Measurements from ENCODE around the gene EXOC6. TPM values are rescaled to one million over a fixed set of nuclear protein-coding genes. Genes with fewer than 3 reads are reported as not detected.

The EXOC6 gene
- polyA plus RNA-seq, 1 donor (not counting 4 experiments of a cell fraction or from before 2014, with no cell fraction given) = 1.2 TPM

DNA sequence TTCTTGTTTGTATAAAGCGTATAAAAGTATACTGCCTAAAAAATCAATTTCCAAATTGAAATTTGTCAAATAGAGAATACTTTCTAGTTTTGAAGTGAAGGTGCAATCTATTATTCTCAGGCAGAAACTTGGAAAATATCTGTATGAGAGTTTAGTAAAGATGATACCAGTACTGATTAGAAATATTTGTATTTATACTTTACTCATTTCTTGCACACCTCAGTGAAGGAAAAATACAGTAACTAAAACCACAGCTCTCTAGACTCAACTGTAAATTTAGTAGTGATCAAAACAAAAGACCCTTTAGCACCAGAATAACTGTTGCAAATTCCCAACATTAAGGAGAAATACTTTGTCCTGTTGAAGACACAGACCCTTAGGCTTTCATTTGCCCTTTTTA is 140.9 kb downstream of the EXOC6 start:
- no peaks in the 10 kb centered on the region for H3K9me1 ChIP-seq (ENCODE audit: control insufficient read depth, extremely low read depth, insufficient read depth, low read length)
- H3K4me1 ChIP-seq (ENCODE audit: control insufficient read depth, extremely low read depth, insufficient read depth, low read length) = no peaks in the 10 kb centered on the region
- TF ChIP-seq, protein P1, sequence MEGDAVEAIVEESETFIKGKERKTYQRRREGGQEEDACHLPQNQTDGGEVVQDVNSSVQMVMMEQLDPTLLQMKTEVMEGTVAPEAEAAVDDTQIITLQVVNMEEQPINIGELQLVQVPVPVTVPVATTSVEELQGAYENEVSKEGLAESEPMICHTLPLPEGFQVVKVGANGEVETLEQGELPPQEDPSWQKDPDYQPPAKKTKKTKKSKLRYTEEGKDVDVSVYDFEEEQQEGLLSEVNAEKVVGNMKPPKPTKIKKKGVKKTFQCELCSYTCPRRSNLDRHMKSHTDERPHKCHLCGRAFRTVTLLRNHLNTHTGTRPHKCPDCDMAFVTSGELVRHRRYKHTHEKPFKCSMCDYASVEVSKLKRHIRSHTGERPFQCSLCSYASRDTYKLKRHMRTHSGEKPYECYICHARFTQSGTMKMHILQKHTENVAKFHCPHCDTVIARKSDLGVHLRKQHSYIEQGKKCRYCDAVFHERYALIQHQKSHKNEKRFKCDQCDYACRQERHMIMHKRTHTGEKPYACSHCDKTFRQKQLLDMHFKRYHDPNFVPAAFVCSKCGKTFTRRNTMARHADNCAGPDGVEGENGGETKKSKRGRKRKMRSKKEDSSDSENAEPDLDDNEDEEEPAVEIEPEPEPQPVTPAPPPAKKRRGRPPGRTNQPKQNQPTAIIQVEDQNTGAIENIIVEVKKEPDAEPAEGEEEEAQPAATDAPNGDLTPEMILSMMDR (optimal IDR thresholded peaks at IDR 0.05 in 1 of 3, IDR thresholded peaks at IDR 0.05 in 1 of 3, conservative IDR thresholded peaks at IDR 0.05 in 1 of 3; ENCODE audit: extremely low read depth in 1 of 3, insufficient read depth in 2 of 3, low read length in 3 of 3) = no peak
- TF ChIP-seq EZH2 (IDR thresholded peaks at IDR 0.05; ENCODE audit: low read length) = no peak
- FAIRE-seq (no peak), DNase-seq (ENCODE audit: low read depth, low spot score) (no peak)
- dilution Hi-C loops (cut with MboI; ENCODE audit: extremely low pct_ligation_motif_present, low sequenced_read_pairs) = no loop called here
- H3K9me3 ChIP-seq (ENCODE audit: control insufficient read depth, low read depth, low read length) = no peaks in the 10 kb centered on the region
- H3K4me2 ChIP-seq (ENCODE audit: control insufficient read depth, extremely low read depth, insufficient read depth, low read depth, low read length) = no peak overlapping the region
- H3K36me3 ChIP-seq (ENCODE audit: control insufficient read depth in 2 of 2, extremely low read depth in 1 of 2, insufficient read depth in 2 of 2, low read length in 2 of 2) = no peaks in the 10 kb centered on the region
- no peak overlapping the region for H3K27ac ChIP-seq (ENCODE audit: control insufficient read depth, insufficient read depth, low read length)
- no peak overlapping the region for H3K4me3 ChIP-seq (ENCODE audit: control insufficient read depth in 2 of 3, extremely low read depth in 1 of 3, insufficient read depth in 2 of 3, low read depth in 1 of 3, low read length in 3 of 3)
- no peaks in the 10 kb centered on the region for H3K79me2 ChIP-seq (ENCODE audit: control insufficient read depth, insufficient read depth, low read length)
- no peaks in the 10 kb centered on the region for H4K20me1 ChIP-seq (ENCODE audit: control insufficient read depth, extremely low read depth, insufficient read depth, low read length)
- no peak overlapping the region for H3K9ac ChIP-seq (ENCODE audit: control insufficient read depth, extremely low read depth, insufficient read depth, low read length)
- H3K27me3 ChIP-seq (ENCODE audit: control insufficient read depth, extremely low read depth, insufficient read depth, low read length) = no peaks in the 10 kb centered on the region
- no peak overlapping the region for H2AFZ ChIP-seq (ENCODE audit: control insufficient read depth, low read length)

DNA sequence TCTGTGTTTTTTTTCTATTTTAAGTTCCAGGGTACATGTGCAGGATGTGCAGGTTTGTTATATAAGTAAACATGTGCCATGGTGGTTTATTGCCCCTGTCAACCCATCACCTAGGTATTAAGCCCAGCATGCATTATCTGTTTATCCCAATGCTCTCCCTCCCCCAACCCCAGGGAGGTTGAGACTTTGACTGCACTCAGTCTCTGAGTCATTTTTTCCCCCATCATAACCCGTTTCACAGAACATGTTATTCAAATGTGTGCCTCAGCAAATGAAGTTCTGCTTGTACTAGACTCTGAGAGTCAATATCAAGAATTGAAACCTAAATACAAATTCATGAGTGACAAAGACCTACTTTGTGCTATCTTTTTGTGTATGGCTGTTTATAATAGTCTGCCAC is 142.3 kb downstream of the EXOC6 start:
- Histone ChIP-seq H3K27me3 (ENCODE audit: control insufficient read depth, extremely low read depth, insufficient read depth, low read length) (no peaks in the 10 kb centered on the region), H3K79me2 (ENCODE audit: control insufficient read depth, insufficient read depth, low read length) (no peaks in the 10 kb centered on the region), H3K9ac (ENCODE audit: control insufficient read depth, extremely low read depth, insufficient read depth, low read length) (no peak overlapping the region), H4K20me1 (ENCODE audit: control insufficient read depth, extremely low read depth, insufficient read depth, low read length) (no peaks in the 10 kb centered on the region), H3K27ac (ENCODE audit: control insufficient read depth, insufficient read depth, low read length) (no peak overlapping the region), H3K36me3 (ENCODE audit: control insufficient read depth in 2 of 2, extremely low read depth in 1 of 2, insufficient read depth in 2 of 2, low read length in 2 of 2) (no peaks in the 10 kb centered on the region), H3K4me3 (ENCODE audit: control insufficient read depth in 2 of 3, extremely low read depth in 1 of 3, insufficient read depth in 2 of 3, low read depth in 1 of 3, low read length in 3 of 3) (no peak overlapping the region), H3K9me3 (ENCODE audit: control insufficient read depth, low read depth, low read length) (no peaks in the 10 kb centered on the region), H2AFZ (ENCODE audit: control insufficient read depth, low read length) (no peak overlapping the region), H3K4me1 (ENCODE audit: control insufficient read depth, extremely low read depth, insufficient read depth, low read length) (no peaks in the 10 kb centered on the region), H3K4me2 (ENCODE audit: control insufficient read depth, extremely low read depth, insufficient read depth, low read depth, low read length) (no peak overlapping the region), H3K9me1 (ENCODE audit: control insufficient read depth, extremely low read depth, insufficient read depth, low read length) (no peaks in the 10 kb centered on the region)
- dilution Hi-C loops (cut with MboI; ENCODE audit: extremely low pct_ligation_motif_present, low sequenced_read_pairs) = no loop called here
- FAIRE-seq (no peak), DNase-seq (ENCODE audit: low read depth, low spot score) (no peak)
- TF ChIP-seq EZH2 (IDR thresholded peaks at IDR 0.05; ENCODE audit: low read length) = no peak
- TF ChIP-seq, protein P1 (optimal IDR thresholded peaks at IDR 0.05 in 1 of 3, IDR thresholded peaks at IDR 0.05 in 1 of 3, conservative IDR thresholded peaks at IDR 0.05 in 1 of 3; ENCODE audit: extremely low read depth in 1 of 3, insufficient read depth in 2 of 3, low read length in 3 of 3) = no peak
